GM12878 (cell line): ENCODE measurements around the gene CMSS1. TPM values are rescaled to one million over a fixed set of nuclear protein-coding genes. Genes with fewer than 3 reads are reported as not detected.
A peak's percentile ranks its signal among the peaks of the same experiment; 100 is the strongest.

Source experiments
- ATF3 ChIP-seq: IDR thresholded peaks from 2 replicates; pipeline ENCODE4 v1.6.1; 2011; ENCODE audit warnings: low read depth, mild to moderate bottlenecking, low read length, moderate library complexity, borderline replicate concordance; ENCODE audit errors: extremely low read depth
- BCL11A ChIP-seq: IDR thresholded peaks from 2 replicates; pipeline ENCODE4 v1.6.1; 2011; ENCODE audit warnings: low read depth, low read length
- BHLHE40 ChIP-seq, 2 experiments: fragments of 450-650 bp in 1 of 2; IDR thresholded peaks; 2 replicates each; pipeline ENCODE4 v1.6.1; 2011 to 2017; ENCODE audit warnings: low read depth in 2 of 2, borderline replicate concordance in 1 of 2, improper control_type of control experiment in 1 of 2, low read length in 1 of 2, mild to moderate bottlenecking in 1 of 2
- CREM ChIP-seq: IDR thresholded peaks from 2 replicates; pipeline ENCODE4 v1.6.1; 2014; ENCODE audit warnings: antibody characterized with exemption, low read depth
- DPF2 ChIP-seq: fragments of 450-650 bp; IDR thresholded peaks from 2 replicates; pipeline ENCODE4 v1.6.1; 2017; ENCODE audit warnings: mild to moderate bottlenecking
- E2F4 ChIP-seq: IDR thresholded peaks from 2 replicates; pipeline ENCODE4 v1.6.1; 2012; ENCODE audit warnings: low read depth, low read length, improper control_type of control experiment
- EED ChIP-seq: sonication (generic); IDR thresholded peaks from 2 replicates; pipeline ENCODE4 v1.6.1; 2016; ENCODE audit warnings: antibody characterized with exemption, low read depth
- FOS ChIP-seq: IDR thresholded peaks from 3 replicates; pipeline ENCODE4 v1.6.1; 2011; ENCODE audit warnings: borderline replicate concordance; ENCODE audit not compliant: insufficient read length; ENCODE audit errors: extremely low read depth
- FOXM1 ChIP-seq: IDR thresholded peaks from 2 replicates; pipeline ENCODE4 v1.6.1; 2012; ENCODE audit warnings: low read depth, mild to moderate bottlenecking, inconsistent platforms, low read length, moderate library complexity
- IKZF1 ChIP-seq: fragments of 450-650 bp; conservative IDR thresholded peaks from 2 replicates; pipeline ENCODE4 v1.6.1; 2017; ENCODE audit warnings: antibody characterized with exemption, mild to moderate bottlenecking
- IKZF2 ChIP-seq, 2 experiments: fragments of 450-650 bp; IDR thresholded peaks; 2 replicates each; pipeline ENCODE4 v1.6.1; 2017; ENCODE audit warnings: mild to moderate bottlenecking in 2 of 2, moderate library complexity in 2 of 2
- KLF5 ChIP-seq: fragments of 450-650 bp; IDR thresholded peaks from 2 replicates; pipeline ENCODE4 v1.6.1; 2014; ENCODE audit warnings: mild to moderate bottlenecking; ENCODE audit not compliant: partially characterized antibody
- MEF2A ChIP-seq: IDR thresholded peaks from 2 replicates; pipeline ENCODE4 v1.6.1; 2011; ENCODE audit warnings: low read depth, mild to moderate bottlenecking, low read length, moderate library complexity; ENCODE audit not compliant: insufficient read depth
- MEF2B ChIP-seq: fragments of 450-650 bp; IDR thresholded peaks from 2 replicates; pipeline ENCODE4 v1.6.1; 2018; ENCODE audit warnings: mild to moderate bottlenecking, moderate library complexity; ENCODE audit not compliant: partially characterized antibody, poor library complexity, severe bottlenecking
- MLLT1 ChIP-seq: fragments of 450-650 bp; IDR thresholded peaks from 2 replicates; pipeline ENCODE4 v1.6.1; 2016; ENCODE audit warnings: mild to moderate bottlenecking
- MXI1 ChIP-seq: fragments of 150-350 bp; IDR thresholded peaks from 2 replicates; pipeline ENCODE4 v1.6.1; 2011; ENCODE audit warnings: low read depth, mild to moderate bottlenecking, inconsistent platforms, low read length, improper control_type of control experiment
- NFIC ChIP-seq: IDR thresholded peaks from 2 replicates; pipeline ENCODE4 v1.6.1; 2012; ENCODE audit warnings: low read depth, mild to moderate bottlenecking, inconsistent platforms, low read length, moderate library complexity
- NFYB ChIP-seq: IDR thresholded peaks from 2 replicates; pipeline ENCODE4 v1.6.1; 2011; ENCODE audit warnings: low read depth, mild to moderate bottlenecking, low read length, improper control_type of control experiment, moderate library complexity; ENCODE audit not compliant: insufficient read depth
- PAX8 ChIP-seq: fragments of 450-650 bp; IDR thresholded peaks from 2 replicates; pipeline ENCODE4 v1.6.1; 2017; ENCODE audit warnings: mild to moderate bottlenecking, moderate library complexity
- POLR2A ChIP-seq: IDR thresholded peaks from 2 replicates; pipeline ENCODE4 v1.6.1; 2011; ENCODE audit warnings: low read depth, mild to moderate bottlenecking, low read length
- SREBF1 ChIP-seq: IDR thresholded peaks from 2 replicates; pipeline ENCODE4 v1.6.1; 2012; ENCODE audit warnings: mild to moderate bottlenecking, low read length
- STAT3 ChIP-seq: IDR thresholded peaks from 2 replicates; pipeline ENCODE4 v1.6.1; 2011; ENCODE audit warnings: low read depth, low read length, improper control_type of control experiment
- TCF3 ChIP-seq: IDR thresholded peaks from 2 replicates; pipeline ENCODE4 v1.6.1; 2012; ENCODE audit warnings: low read depth, mild to moderate bottlenecking, low read length, borderline replicate concordance; ENCODE audit not compliant: insufficient read depth
- WRNIP1 ChIP-seq: IDR thresholded peaks from 2 replicates; pipeline ENCODE4 v1.6.1; 2011; ENCODE audit warnings: low read depth, low read length, improper control_type of control experiment, borderline replicate concordance
- YY1 ChIP-seq: IDR thresholded peaks from 2 replicates; pipeline ENCODE4 v1.6.1; 2011; ENCODE audit warnings: low read depth, mild to moderate bottlenecking, low read length
- ZBED1 ChIP-seq: IDR thresholded peaks from 2 replicates; pipeline ENCODE4 v1.6.1; 2016; ENCODE audit warnings: borderline replicate concordance
- ZNF384 ChIP-seq: IDR thresholded peaks from 2 replicates; pipeline ENCODE4 v1.6.1; 2012; ENCODE audit warnings: low read depth, mild to moderate bottlenecking, low read length, improper control_type of control experiment, borderline replicate concordance
- polyA plus RNA-seq, 11 experiments: library from polyadenylated mRNA; depleted of rRNA in 4 of 11; unstranded in 6 of 11; stranded (reverse) in 5 of 11; fragments of >200 nt; fragmentation: Nextera tagmentation in 4 of 11; fragmentation: Illumina TruSeq in 1 of 11; extraction: Ambion mirVana in 4 of 11; extraction: Trizol in 1 of 11; gene quantifications; 1 replicate in 1 of 11; 2 replicates in 10 of 11; pipeline versions ENCODE4 v1.2.1 to v1.2.3, GENCODE V29; 2011 to 2016; ENCODE audit warnings: inconsistent platforms in 2 of 11, missing spikeins in 2 of 11, low read depth in 1 of 11
- total RNA-seq, 4 experiments: library from RNA; depleted of rRNA in 3 of 4; stranded (reverse); fragments of >200 nt in 3 of 4; fragmentation: Illumina TruSeq in 1 of 4; extraction: Trizol in 1 of 4; gene quantifications; 2 replicates each; pipeline versions ENCODE4 v1.2.1 to v1.2.3, GENCODE V29; 2013 to 2021
- TF ChIP-seq, protein P1 (sequence below): IDR thresholded peaks from 2 replicates; pipeline ENCODE4 v1.6.1; 2012; ENCODE audit warnings: low read length, inconsistent platforms

The CMSS1 gene
- total and polyA plus RNA-seq, 10 of the 15 experiments (the other 5 are each of a cell fraction or from before 2014, with no cell fraction given) = 31.0 to 118 (median 70.1) TPM

- TF ChIP-seq EED (peak; percentile 9; the same call in 1 of the 2 replicates), TCF3 (0 out of 2 replicates have a peak, but pooled peaks have one; percentile 24), BHLHE40 (IDR thresholded peaks at IDR 0.05; ENCODE audit: borderline replicate concordance in 1 of 2, low read depth in 2 of 2, low read length in 1 of 2) (0 out of 4 replicates have a peak, but pooled peaks of 1 of the 2 experiments have one; percentile 11), SREBF1 (0 out of 2 replicates have a peak, but pooled peaks have one; percentile 21), PAX8 (no peak), NFYB (no peak), ZNF384 (peak; percentile 4; the same call in 1 of the 2 replicates), MLLT1 (peak; percentile 57; the same call in 1 of the 2 replicates), IKZF2 (IDR thresholded peaks at IDR 0.05) (peak; percentile 8 to 41; a peak in 1 of 4 replicates), MXI1 (no peak; the same call in 1 of the 2 replicates), CREM (peak; percentile 38), KLF5 (peak; percentile 46), MEF2A (peak; percentile 72; the same call in 1 of the 2 replicates), WRNIP1 (no peak), FOXM1 (peak; percentile 78; the same call in 1 of the 2 replicates), E2F4 (no peak), FOS (no peak), DPF2 (peak; percentile 71; the same call in 1 of the 2 replicates), BCL11A (peak; percentile 93), ZBED1 (peak; percentile 72; the same call in 1 of the 2 replicates), POLR2A (no peak), ATF3 (no peak), STAT3 (peak; percentile 67; the same call in 1 of the 2 replicates), NFIC (peak; percentile 94), MEF2B (peak; percentile 16), YY1 (no peak), IKZF1 (peak; percentile 37)
- TF ChIP-seq, protein P1, sequence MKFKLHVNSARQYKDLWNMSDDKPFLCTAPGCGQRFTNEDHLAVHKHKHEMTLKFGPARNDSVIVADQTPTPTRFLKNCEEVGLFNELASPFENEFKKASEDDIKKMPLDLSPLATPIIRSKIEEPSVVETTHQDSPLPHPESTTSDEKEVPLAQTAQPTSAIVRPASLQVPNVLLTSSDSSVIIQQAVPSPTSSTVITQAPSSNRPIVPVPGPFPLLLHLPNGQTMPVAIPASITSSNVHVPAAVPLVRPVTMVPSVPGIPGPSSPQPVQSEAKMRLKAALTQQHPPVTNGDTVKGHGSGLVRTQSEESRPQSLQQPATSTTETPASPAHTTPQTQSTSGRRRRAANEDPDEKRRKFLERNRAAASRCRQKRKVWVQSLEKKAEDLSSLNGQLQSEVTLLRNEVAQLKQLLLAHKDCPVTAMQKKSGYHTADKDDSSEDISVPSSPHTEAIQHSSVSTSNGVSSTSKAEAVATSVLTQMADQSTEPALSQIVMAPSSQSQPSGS = peak; percentile 69
These were observed 229.9 kb downstream of the CMSS1 start (continued) for GRCh38 chr3:100047455-100048141.
